H1 (cell line): Measurements from ENCODE around the gene ERC1. TPM values are rescaled to one million over a fixed set of nuclear protein-coding genes. Genes with fewer than 3 reads are reported as not detected.

Experiments
- CTCF ChIA-PET: fragments of 300-600 bp; sonication (Branson Sonifier 250); formaldehyde crosslinking; loops from one replicate; lab custom pipeline; 2021; ENCODE audit not compliant: partially characterized antibody; lab: Charles Lee
- POLR2A ChIA-PET: fragments of 300-600 bp; sonication (Branson Sonifier 250); formaldehyde crosslinking; loops from one replicate; lab custom pipeline; 2021; ENCODE audit warnings: inconsistent platforms; ENCODE audit not compliant: partially characterized antibody; lab: Charles Lee
- DNase-seq, 2 experiments: peaks; one replicate each; pipeline versions ENCODE4 v3.0.0 to v3.0.0-alpha.2; 2010 to 2022; ENCODE audit warnings: low spot score in 2 of 2, low read depth in 1 of 2, mixed read lengths in 1 of 2
- FAIRE-seq: peaks from 2 replicates; lab custom pipeline; 2011; peaks lifted over from hg19 to GRCh38; lab: Jason Lieb, UNC
- H2AFZ ChIP-seq: 2 replicates; pipeline ENCODE4 v1.8.1; 2012; ENCODE audit warnings: low read length, inconsistent platforms
- H2AK5ac ChIP-seq: 2 replicates; pipeline ENCODE4 v1.6.1; 2013; ENCODE audit warnings: low read depth, low read length
- H2BK120ac ChIP-seq: replicated peaks from 2 replicates; pipeline ENCODE3; 2013; ENCODE audit warnings: low read depth, low read length, inconsistent platforms
- H2BK12ac ChIP-seq: 2 replicates; pipeline ENCODE4 v1.6.1; 2013; ENCODE audit warnings: low read depth, low read length
- H2BK15ac ChIP-seq: 2 replicates; pipeline ENCODE4 v1.6.1; 2013; ENCODE audit warnings: low read length
- H2BK20ac ChIP-seq: 2 replicates; pipeline ENCODE4 v1.6.1; 2013; ENCODE audit warnings: low read length
- H2BK5ac ChIP-seq: 2 replicates; pipeline ENCODE4 v1.6.1; 2013; ENCODE audit warnings: low read depth, low read length
- H3K14ac ChIP-seq: 2 replicates; pipeline ENCODE4 v1.6.1; 2013; ENCODE audit warnings: inconsistent platforms; ENCODE audit not compliant: insufficient read length
- H3K18ac ChIP-seq: 2 replicates; pipeline ENCODE4 v1.6.1; 2013; ENCODE audit warnings: low read length; ENCODE audit errors: extremely low read depth
- H3K23ac ChIP-seq: 2 replicates; pipeline ENCODE4 v1.6.1; 2013; ENCODE audit warnings: inconsistent platforms; ENCODE audit not compliant: insufficient read length
- H3K23me2 ChIP-seq: 2 replicates; pipeline ENCODE4 v1.6.1; 2013; ENCODE audit warnings: low read depth, low read length
- H3K27ac ChIP-seq: 2 replicates; pipeline ENCODE4 v1.6.1; 2011; ENCODE audit warnings: low read depth, low read length, inconsistent platforms
- H3K27me3 ChIP-seq, 4 experiments: replicated peaks in 1 of 4; 1 replicate in 1 of 4; 2 replicates in 3 of 4; pipeline versions ENCODE4 v1.6.1 to v1.8.1; 2011 to 2013; ENCODE audit warnings: low read length in 3 of 4, mild to moderate bottlenecking in 3 of 4, inconsistent platforms in 2 of 4, mixed read lengths in 2 of 4, moderate library complexity in 1 of 4; ENCODE audit not compliant: control insufficient read depth in 3 of 4, insufficient read depth in 3 of 4; ENCODE audit errors: extremely low read depth in 1 of 4
- H3K36me3 ChIP-seq, 4 experiments: 2 replicates each; pipeline versions ENCODE4 v1.6.1 to v1.8.1; 2011 to 2013; ENCODE audit warnings: mild to moderate bottlenecking in 4 of 4, low read length in 3 of 4, moderate library complexity in 2 of 4, control low read depth in 1 of 4, inconsistent platforms in 1 of 4; ENCODE audit not compliant: insufficient read depth in 4 of 4, control insufficient read depth in 2 of 4
- H3K4ac ChIP-seq: replicated peaks from 2 replicates; pipeline ENCODE3; 2013; ENCODE audit warnings: low read length, low read depth, mixed read lengths, inconsistent platforms; ENCODE audit not compliant: insufficient read length
- H3K4me1 ChIP-seq, 4 experiments: replicated peaks in 1 of 4; 1 replicate in 1 of 4; 2 replicates in 3 of 4; pipeline versions ENCODE4 v1.6.1 to v1.8.1; 2011 to 2013; ENCODE audit warnings: low read length in 3 of 4, inconsistent platforms in 2 of 4, mixed read lengths in 1 of 4; ENCODE audit not compliant: insufficient read depth in 4 of 4, control insufficient read depth in 3 of 4
- H3K4me2 ChIP-seq, 2 experiments: 2 replicates each; pipeline versions ENCODE4 v1.6.1 to v1.8.1; 2011 to 2013; ENCODE audit warnings: low read depth in 2 of 2, low read length in 2 of 2, control low read depth in 1 of 2, inconsistent platforms in 1 of 2, mild to moderate bottlenecking in 1 of 2; ENCODE audit not compliant: insufficient read depth in 1 of 2
- H3K4me3 ChIP-seq, 4 experiments: fragments of 200-600, 300-600 bp in 1 of 4; sonication (generic), shearing (Covaris generic), sonication (Bioruptor Twin) in 1 of 4; 2 replicates each; pipeline versions ENCODE4 v1.5.1 to v1.8.1; 2011 to 2016; ENCODE audit warnings: low read length in 4 of 4, low read depth in 3 of 4, control low read depth in 2 of 4, inconsistent platforms in 2 of 4, mild to moderate bottlenecking in 2 of 4, mixed read lengths in 1 of 4, moderate library complexity in 1 of 4; ENCODE audit not compliant: insufficient read depth in 2 of 4; ENCODE audit errors: extremely low read depth in 1 of 4
- H3K56ac ChIP-seq: replicated peaks from 2 replicates; pipeline ENCODE3; 2013; ENCODE audit warnings: low read depth, mild to moderate bottlenecking, mixed read lengths, low read length, inconsistent platforms; ENCODE audit not compliant: insufficient read length
- H3K79me1 ChIP-seq: 2 replicates; pipeline ENCODE4 v1.6.1; 2013; ENCODE audit warnings: low read depth, low read length, control low read depth
- H3K79me2 ChIP-seq, 2 experiments: 2 replicates each; pipeline versions ENCODE4 v1.6.1 to v1.8.1; 2012 to 2013; ENCODE audit warnings: low read length in 2 of 2, mild to moderate bottlenecking in 2 of 2, inconsistent platforms in 1 of 2; ENCODE audit not compliant: insufficient read depth in 2 of 2, control insufficient read depth in 1 of 2
- H3K9ac ChIP-seq, 4 experiments: replicated peaks in 1 of 4; 1 replicate in 1 of 4; 2 replicates in 3 of 4; pipeline versions ENCODE4 v1.6.1 to v1.8.1; 2011 to 2013; ENCODE audit warnings: low read depth in 3 of 4, low read length in 3 of 4, control low read depth in 2 of 4, mild to moderate bottlenecking in 2 of 4, moderate library complexity in 2 of 4, inconsistent platforms in 1 of 4; ENCODE audit errors: extremely low read depth in 1 of 4
- H3K9me3 ChIP-seq, 2 experiments: 2 replicates each; pipeline versions ENCODE4 v1.6.1 to v1.8.1; 2012 to 2013; ENCODE audit warnings: mild to moderate bottlenecking in 2 of 2, moderate library complexity in 2 of 2, control low read depth in 1 of 2, inconsistent platforms in 1 of 2, low read depth in 1 of 2, low read length in 1 of 2, mixed read lengths in 1 of 2; ENCODE audit not compliant: insufficient read depth in 2 of 2
- H4K20me1 ChIP-seq, 2 experiments: replicated peaks in 1 of 2; 2 replicates each; pipeline versions ENCODE3 to v1.8.1; 2011 to 2013; ENCODE audit warnings: inconsistent platforms in 2 of 2, low read length in 2 of 2, mild to moderate bottlenecking in 1 of 2; ENCODE audit not compliant: insufficient read depth in 2 of 2, control insufficient read depth in 1 of 2
- H4K5ac ChIP-seq: 2 replicates; pipeline ENCODE4 v1.6.1; 2013; ENCODE audit warnings: low read length, low read depth, mixed read lengths, inconsistent platforms; ENCODE audit not compliant: insufficient read length
- H4K8ac ChIP-seq: 2 replicates; pipeline ENCODE4 v1.8.0; 2013; ENCODE audit warnings: mild to moderate bottlenecking, moderate library complexity, low read length, inconsistent platforms; ENCODE audit not compliant: insufficient read depth; ENCODE audit errors: extremely low read depth
- H4K91ac ChIP-seq: replicated peaks from 2 replicates; pipeline ENCODE3; 2013; ENCODE audit warnings: low read length, mixed read lengths, inconsistent platforms; ENCODE audit not compliant: insufficient read length
- CBX5 ChIP-seq: fragments of 300-800, 300-1000 bp; sonication (generic); IDR thresholded peaks from 2 replicates; pipeline ENCODE4 v1.7.1; 2016; ENCODE audit warnings: antibody characterized with exemption, low read length, low read depth
- EP300 ChIP-seq, 2 experiments: IDR thresholded peaks; 1 replicate in 1 of 2; 2 replicates in 1 of 2; pipeline ENCODE4 v1.6.1; 2011 to 2012; ENCODE audit warnings: low read depth in 2 of 2, low read length in 2 of 2, mild to moderate bottlenecking in 2 of 2, borderline replicate concordance in 1 of 2, inconsistent platforms in 1 of 2, moderate library complexity in 1 of 2
- WGBS, 2 experiments: shearing (Covaris generic) in 1 of 2; methylation state at CpG; one replicate each; pipeline versions ENCODE4 v1.1.6 to v1.1.7; 2013 to 2015; ENCODE audit warnings: low lambda C conversion rate in 2 of 2, mixed read lengths in 2 of 2, inconsistent platforms in 1 of 2, low coverage in 1 of 2, missing lambda C conversion rate in 1 of 2; ENCODE audit not compliant: insufficient replicate concordance in 2 of 2, insufficient coverage in 1 of 2, insufficient read length in 1 of 2; ENCODE audit errors: extremely low coverage in 1 of 2, missing lambda C conversion rate in 1 of 2; 5-methylcytosine and 5-hydroxymethylcytosine counted together
- polyA plus RNA-seq, 7 experiments: library from polyadenylated mRNA; depleted of rRNA in 3 of 7; stranded (reverse) in 5 of 7; unstranded in 2 of 7; fragments of >200 nt in 5 of 7; fragments of 200-250 nt in 2 of 7; gene quantifications; 1 replicate in 5 of 7; 2 replicates in 1 of 7; 4 replicates in 1 of 7; pipeline versions ENCODE4 v1.2.1 to v1.2.3, GENCODE V29; 2011 to 2013; ENCODE audit warnings: missing spikeins in 2 of 7, mixed read lengths in 2 of 7
- total RNA-seq: library from RNA; stranded (reverse); fragmentation: NEBNext Ultra II Directional; extraction: Animal tissue kit (Norgen Biotek cat#: 25700); gene quantifications from 2 replicates; pipeline ENCODE4 v1.2.1, GENCODE V29; 2021

The ERC1 gene
- total and polyA plus RNA-seq, 2 of the 8 experiments (the other 6 are each of a cell fraction or from before 2014, with no cell fraction given): 7.8 to 45.7 TPM

GRCh38 chr12:1293901-1294300 is 302.9 kb downstream of the ERC1 start:
- CTCF ChIA-PET: interaction anchor here (1.2 to 1.4 kb wide), 2 partner anchors 17 to 176 kb away, joined by 3 read pairs; no protein-coding TSS in a partner anchor

More at GRCh38 chr12:1293901-1294300, 302.9 kb downstream of the ERC1 start:
- no peak overlapping the region for H3K23ac ChIP-seq
- no peaks in the 10 kb centered on the region for H3K79me1 ChIP-seq
- no peak for DNase-seq
- H3K14ac ChIP-seq: no peak overlapping the region
- no peaks in the 10 kb centered on the region for H3K79me2 ChIP-seq
- no peaks in the 10 kb centered on the region; a peak in 1 of 8 replicates for H3K36me3 ChIP-seq
- no peaks in the 10 kb centered on the region for H3K4me1 ChIP-seq
- no peak overlapping the region for H3K4me3 ChIP-seq
- H2BK5ac ChIP-seq: no peak overlapping the region
- TF ChIP-seq CBX5: no peak
- no peak for TF ChIP-seq EP300 (IDR thresholded peaks at IDR 0.05; ENCODE audit: borderline replicate concordance in 1 of 2, low read depth in 2 of 2, low read length in 2 of 2)
- no peak overlapping the region for H4K91ac ChIP-seq
- H2BK20ac ChIP-seq: no peak overlapping the region
- no peak overlapping the region for H2BK15ac ChIP-seq
- POLR2A ChIA-PET: no interaction called here
- H3K27me3 ChIP-seq: no peaks in the 10 kb centered on the region
- H2BK120ac ChIP-seq: no peak overlapping the region
- no peak overlapping the region for H2BK12ac ChIP-seq
- H3K4ac ChIP-seq: no peak overlapping the region
- H2AFZ ChIP-seq: no peak overlapping the region
- no peak overlapping the region for H3K4me2 ChIP-seq
- H3K9me3 ChIP-seq: no peaks in the 10 kb centered on the region
- H3K23me2 ChIP-seq: no peaks in the 10 kb centered on the region
- H4K5ac ChIP-seq: no peak overlapping the region
- no peak overlapping the region for H3K56ac ChIP-seq
- FAIRE-seq: no peak
- no peaks in the 10 kb centered on the region for H4K20me1 ChIP-seq
- H3K18ac ChIP-seq: no peak overlapping the region
- H4K8ac ChIP-seq: no peak overlapping the region
- H3K27ac ChIP-seq: no peak overlapping the region
- no peak overlapping the region for H2AK5ac ChIP-seq
- no peak overlapping the region for H3K9ac ChIP-seq
- 100% methylated on average over 1 of the region's 1 CpG; no CpG with 5 or more reads in 1 of the 2 experiments for WGBS, 2 experiments
